Measurements from ENCODE around the gene ITGB7. TPM values are rescaled to one million over a fixed set of nuclear protein-coding genes. Genes with fewer than 3 reads are reported as not detected.

The ITGB7 gene
- total and polyA plus RNA-seq, 10 of the 15 experiments (the other 5 are each of a cell fraction or from before 2014, with no cell fraction given) = 54.5 to 487 (median 252) TPM

GRCh38 chr12:53186745-53187144 lies 20.3 kb downstream of the ITGB7 start (continued):
- no peak for TF ChIP-seq ELK1 (IDR thresholded peaks at IDR 0.05; ENCODE audit: low read depth, low read length)

GRCh38 chr12:53185582-53186153 lies 21.4 kb downstream of the ITGB7 start:
- BruUV-seq (replicated peaks) = no TSS peak
- ATAC-seq (no peak), DNase-seq (ENCODE audit: low read depth, low spot score) (no peak), FAIRE-seq (no peak)
- Histone ChIP-seq H3K9me3 (replicated peaks; ENCODE audit: control insufficient read depth, insufficient read depth, low read length) (no peaks in the 10 kb centered on the region), H3K4me2 (ENCODE audit: control insufficient read depth, insufficient read depth) (no peak overlapping the region), H3K9ac (ENCODE audit: control insufficient read depth, insufficient read depth, low read length) (no peak overlapping the region), H4K20me1 (ENCODE audit: control insufficient read depth, insufficient read depth) (no peaks in the 10 kb centered on the region), H3K36me3 (ENCODE audit: control insufficient read depth in 2 of 2, insufficient read depth in 2 of 2, low read length in 1 of 2) (peaks cover 5 to 13% of the 10 kb centered on the region in 2 experiments; a peak in 3 of 4 replicates), H3K27me3 (replicated peaks in 1 of 2; ENCODE audit: control insufficient read depth in 2 of 2, insufficient read depth in 2 of 2, low read length in 1 of 2) (no peaks in the 10 kb centered on the region), H2AFZ (ENCODE audit: control insufficient read depth, low read depth, low read length) (no peak overlapping the region), H3K4me3 (no peak overlapping the region), H3K4me1 (ENCODE audit: control insufficient read depth, insufficient read depth, low read length) (peaks cover 3% of the 10 kb centered on the region; the same call in 1 of the 2 replicates), H3K79me2 (ENCODE audit: control insufficient read depth, insufficient read depth, low read length) (peaks cover 22% of the 10 kb centered on the region), H3K27ac (ENCODE audit: control insufficient read depth, insufficient read depth) (no peak overlapping the region)
- TF ChIP-seq SUZ12 (IDR thresholded peaks at IDR 0.05; ENCODE audit: unreplicated experiment) (no peak), CTCF (IDR thresholded peaks at IDR 0.05 in 2 of 3, conservative IDR thresholded peaks at IDR 0.05 in 1 of 3; ENCODE audit: control insufficient read depth in 2 of 3, extremely low read depth in 1 of 3, insufficient read depth in 1 of 3, low read depth in 3 of 3, low read length in 3 of 3) (0 out of 6 replicates have a peak, but pooled peaks of 1 of the 3 experiments have one; percentile 6)
- WGBS (ENCODE audit: insufficient coverage, insufficient replicate concordance, low lambda C conversion rate, missing lambda C conversion rate) = 97% methylated on average over 3 of the region's 3 CpGs
- CTCF ChIA-PET = interaction anchor here (0.8 to 6.7 kb wide), 11 partner anchors 10 to 120 kb away, joined by 3 to 89 read pairs (median 4); no protein-coding TSS in a partner anchor
- SMC1A ChIA-PET (ENCODE audit: uncharacterized antibody, unreplicated experiment) = interaction anchor here (0.6 to 1.5 kb wide), 5 partner anchors 13 to 67 kb away, joined by 3 to 15 read pairs (median 3); a partner anchor contains a TSS
- RAD21 ChIA-PET (ENCODE audit: unreplicated experiment) = interaction anchor here (0.7 to 1.8 kb wide), 8 partner anchors 13 to 136 kb away, joined by 3 to 6 read pairs (median 4); a partner anchor contains a TSS
- POLR2A ChIA-PET = interaction anchor here (1.6 kb wide), 1 partner anchor 10 kb away, joined by 6 read pairs; no protein-coding TSS in a partner anchor
- intact Hi-C loops (cut with micrococcal nuclease; ENCODE audit: unreplicated experiment) (no loop called here), in situ Hi-C loops (cut with MboI) (no loop called here)

Measured in GM12878 (cell line).